ENCODE measurements around the gene TEX52.

GRCh38 chr12:2893007-2893406 lies 36.2 kb upstream of the TEX52 start:
- TF ChIP-seq CTCF (IDR thresholded peaks at IDR 0.05; ENCODE audit: control extremely low read depth in 1 of 3, insufficient read depth in 1 of 3, low read depth in 1 of 3, low read length in 3 of 3) (no peak), GTF2F1 (IDR thresholded peaks at IDR 0.05; ENCODE audit: borderline replicate concordance, low read depth, low read length) (no peak), GABPA (IDR thresholded peaks at IDR 0.05; ENCODE audit: borderline replicate concordance, insufficient read depth, low read length) (no peak), POLR2A (IDR thresholded peaks at IDR 0.05; ENCODE audit: control extremely low read depth in 1 of 2, low read depth in 2 of 2, low read length in 2 of 2) (no peak), EP300 (IDR thresholded peaks at IDR 0.05; ENCODE audit: borderline replicate concordance in 1 of 2, low read depth in 2 of 2, low read length in 2 of 2) (no peak), TBP (IDR thresholded peaks at IDR 0.05; ENCODE audit: low read depth, low read length) (no peak)
